AG04450 (cell line): ENCODE data around the gene CBL. TPM values are rescaled to one million over a fixed set of nuclear protein-coding genes. Genes with fewer than 3 reads are reported as not detected.
"Not testable (repeated sequence)": the region's sequence is repeated elsewhere in the genome, so short reads cannot be mapped to it uniquely, and the experiment has no call there.

Experiments used
- CTCF ChIA-PET: fragments of 300-600, 350-600 bp; formaldehyde crosslinking; extraction: SDS; loops from one replicate; lab custom pipeline; 2022; ENCODE audit warnings: antibody characterized with exemption, inconsistent platforms; lab: Charles Lee
- POLR2A ChIA-PET: fragments of 350-600 bp; formaldehyde crosslinking; extraction: SDS; loops from one replicate; lab custom pipeline; 2021; ENCODE audit warnings: antibody characterized with exemption, inconsistent platforms; lab: Yijun Ruan, JAX
- DNase-seq: peaks from one replicate; pipeline ENCODE4 v3.0.0-alpha.2; 2011; ENCODE audit warnings: low read depth, low spot score
- H3K27ac ChIP-seq: one replicate; pipeline ENCODE4 v1.5.1; 2012; ENCODE audit warnings: low read depth, low read length, control low read depth
- H3K27me3 ChIP-seq: one replicate; pipeline ENCODE4 v1.6.0; 2012; ENCODE audit warnings: low read length; ENCODE audit not compliant: control insufficient read depth, insufficient read depth
- H3K4me3 ChIP-seq: 2 replicates; pipeline ENCODE4 v1.5.1; 2011; ENCODE audit warnings: mild to moderate bottlenecking, low read depth, low read length, control low read depth
- H3K9me3 ChIP-seq: 2 replicates; pipeline ENCODE4 v1.5.1; 2012; ENCODE audit warnings: low read length; ENCODE audit not compliant: control insufficient read depth, insufficient read depth
- polyA plus RNA-seq: library from polyadenylated mRNA; depleted of rRNA; stranded (reverse); fragments of >200 nt; gene quantifications from 2 replicates; pipeline ENCODE4 v1.2.3, GENCODE V29; 2011
- TF ChIP-seq, protein P1 (sequence below): IDR thresholded peaks from 2 replicates; pipeline ENCODE4 v1.5.1; 2011; ENCODE audit warnings: low read depth, low read length, control low read depth, inconsistent platforms

CBL gene
- polyA plus RNA-seq, 1 experiment, result 24.3 TPM

DNA sequence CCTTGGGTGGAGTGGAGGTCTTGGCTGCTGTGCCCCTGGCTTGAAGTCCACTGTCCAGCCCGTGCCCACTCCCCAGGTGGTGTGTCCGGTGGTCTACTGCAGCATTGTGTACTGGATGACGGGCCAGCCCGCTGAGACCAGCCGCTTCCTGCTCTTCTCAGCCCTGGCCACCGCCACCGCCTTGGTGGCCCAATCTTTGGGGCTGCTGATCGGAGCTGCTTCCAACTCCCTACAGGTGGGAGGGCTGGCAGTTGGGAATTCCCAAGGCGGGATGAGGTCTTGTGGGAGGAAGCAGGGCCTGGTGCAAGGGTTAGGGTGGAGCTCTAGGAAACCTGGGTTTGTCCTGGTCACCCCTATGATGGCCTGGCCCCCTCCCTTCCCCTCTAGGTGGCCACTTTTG, 46.0 kb upstream of the CBL start:
- H3K4me3 ChIP-seq, result no peak overlapping the region
- TF ChIP-seq, protein P1, sequence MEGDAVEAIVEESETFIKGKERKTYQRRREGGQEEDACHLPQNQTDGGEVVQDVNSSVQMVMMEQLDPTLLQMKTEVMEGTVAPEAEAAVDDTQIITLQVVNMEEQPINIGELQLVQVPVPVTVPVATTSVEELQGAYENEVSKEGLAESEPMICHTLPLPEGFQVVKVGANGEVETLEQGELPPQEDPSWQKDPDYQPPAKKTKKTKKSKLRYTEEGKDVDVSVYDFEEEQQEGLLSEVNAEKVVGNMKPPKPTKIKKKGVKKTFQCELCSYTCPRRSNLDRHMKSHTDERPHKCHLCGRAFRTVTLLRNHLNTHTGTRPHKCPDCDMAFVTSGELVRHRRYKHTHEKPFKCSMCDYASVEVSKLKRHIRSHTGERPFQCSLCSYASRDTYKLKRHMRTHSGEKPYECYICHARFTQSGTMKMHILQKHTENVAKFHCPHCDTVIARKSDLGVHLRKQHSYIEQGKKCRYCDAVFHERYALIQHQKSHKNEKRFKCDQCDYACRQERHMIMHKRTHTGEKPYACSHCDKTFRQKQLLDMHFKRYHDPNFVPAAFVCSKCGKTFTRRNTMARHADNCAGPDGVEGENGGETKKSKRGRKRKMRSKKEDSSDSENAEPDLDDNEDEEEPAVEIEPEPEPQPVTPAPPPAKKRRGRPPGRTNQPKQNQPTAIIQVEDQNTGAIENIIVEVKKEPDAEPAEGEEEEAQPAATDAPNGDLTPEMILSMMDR, result no peak
- peaks cover 19% of the 10 kb centered on the region for H3K27me3 ChIP-seq
- no peak overlapping the region for H3K27ac ChIP-seq
- POLR2A ChIA-PET, result no interaction called here
- no peaks in the 10 kb centered on the region for H3K9me3 ChIP-seq
- CTCF ChIA-PET, result interaction anchor here (1.0 to 1.5 kb wide), 2 partner anchors 9 to 15 kb away, joined by 7 to 8 read pairs; partner anchors contain the start of gene NLRX1
- no peak for DNase-seq

DNA sequence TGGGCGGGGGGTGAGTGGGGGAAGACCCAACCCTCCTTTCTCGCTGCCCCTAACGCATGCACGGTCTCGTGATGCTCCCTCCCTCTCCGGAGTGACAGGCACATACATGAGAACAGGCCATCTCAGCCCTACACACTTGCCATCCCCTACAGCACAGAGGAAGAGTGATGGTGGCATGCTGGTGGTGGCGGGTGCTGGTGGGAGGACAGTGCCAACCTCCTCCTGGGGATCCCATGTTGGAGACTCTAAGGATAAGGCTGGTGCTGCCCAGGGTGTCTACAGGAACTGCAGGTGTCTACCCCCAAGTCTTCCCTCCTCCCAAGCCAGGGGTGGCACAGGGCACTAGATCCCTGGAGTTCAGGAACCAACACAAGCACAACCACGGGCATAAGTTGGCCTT, 44.3 kb upstream of the CBL start:
- H3K27ac ChIP-seq, result no peak overlapping the region
- POLR2A ChIA-PET, result no interaction called here
- H3K4me3 ChIP-seq, result no peak overlapping the region
- CTCF ChIA-PET, result no interaction called here
- no peak for DNase-seq
- TF ChIP-seq, protein P1, result no peak
- H3K27me3 ChIP-seq, result peaks cover 17% of the 10 kb centered on the region
- no peaks in the 10 kb centered on the region for H3K9me3 ChIP-seq

DNA sequence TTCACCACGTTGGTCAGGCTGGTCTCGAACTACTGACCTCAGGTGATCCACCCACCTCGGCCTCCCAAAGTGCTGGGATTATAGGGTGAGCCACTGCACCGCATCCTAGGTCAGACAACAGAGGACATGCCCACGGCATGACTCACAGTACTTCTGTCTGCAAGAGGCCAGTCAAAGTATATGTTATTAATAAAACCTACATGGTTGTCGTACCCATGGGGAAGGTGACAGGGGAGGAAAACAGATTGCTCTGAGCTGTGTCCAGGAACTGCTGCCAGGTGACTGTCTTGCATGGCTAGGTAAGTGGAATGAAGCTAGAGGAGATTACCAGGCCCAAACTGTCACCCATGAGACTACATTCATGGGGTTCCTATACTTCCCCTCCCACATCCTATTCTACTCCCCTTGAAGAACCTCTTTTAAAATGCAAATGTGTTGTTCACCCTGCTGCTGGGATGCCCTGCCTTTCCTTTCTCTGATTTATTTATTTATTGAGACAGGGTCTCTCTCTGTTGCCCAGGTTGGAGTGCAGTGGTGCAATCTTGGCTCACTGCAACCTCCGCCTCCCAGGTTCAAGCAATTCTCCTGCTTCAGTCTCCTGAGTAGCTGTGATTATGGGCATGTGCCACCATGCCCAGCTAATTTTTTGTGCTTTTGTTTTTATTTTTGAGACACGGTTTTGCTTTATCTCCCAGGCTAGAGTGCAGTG, 39.6 kb upstream of the CBL start:
- H3K27ac ChIP-seq, result no peak overlapping the region
- H3K4me3 ChIP-seq, result no peak overlapping the region
- no peaks in the 10 kb centered on the region for H3K27me3 ChIP-seq
- no peak for DNase-seq
- ChIA-PET POLR2A (no interaction called here), CTCF (interaction anchor here (0.7 to 1.0 kb wide), 3 partner anchors 30 to 155 kb away, joined by 3 to 5 read pairs (median 3); partner anchors contain the start of gene CBL)
- no peaks in the 10 kb centered on the region for H3K9me3 ChIP-seq
- TF ChIP-seq, protein P1, result no peak

DNA sequence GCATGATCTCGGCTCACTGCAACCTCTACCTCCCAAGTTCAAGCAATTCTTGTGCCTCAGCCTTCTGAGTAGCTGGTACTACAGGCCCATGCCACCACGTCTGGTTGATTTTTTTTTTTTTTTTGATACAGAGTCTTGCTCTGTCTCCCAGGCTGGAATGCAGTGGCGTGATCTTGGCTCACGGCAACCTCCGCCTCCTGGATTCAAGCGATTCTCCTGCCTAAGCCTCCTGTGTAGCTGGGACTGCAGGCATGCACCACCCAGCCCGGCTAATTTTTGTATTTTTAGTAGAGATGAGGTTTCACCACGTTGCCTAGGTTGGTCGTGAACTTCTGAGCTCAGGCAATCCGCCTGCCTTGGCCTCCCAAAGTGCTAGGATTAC, 39.1 kb upstream of the CBL start:
- DNase-seq, H3K27me3 ChIP-seq, H3K27ac ChIP-seq, POLR2A ChIA-PET, H3K4me3 ChIP-seq, H3K9me3 ChIP-seq: not testable (repeated sequence)
- CTCF ChIA-PET, result interaction anchor here (0.8 to 1.0 kb wide), 4 partner anchors 29 to 171 kb away, joined by 3 to 5 read pairs (median 3); partner anchors contain the start of gene CBL

DNA sequence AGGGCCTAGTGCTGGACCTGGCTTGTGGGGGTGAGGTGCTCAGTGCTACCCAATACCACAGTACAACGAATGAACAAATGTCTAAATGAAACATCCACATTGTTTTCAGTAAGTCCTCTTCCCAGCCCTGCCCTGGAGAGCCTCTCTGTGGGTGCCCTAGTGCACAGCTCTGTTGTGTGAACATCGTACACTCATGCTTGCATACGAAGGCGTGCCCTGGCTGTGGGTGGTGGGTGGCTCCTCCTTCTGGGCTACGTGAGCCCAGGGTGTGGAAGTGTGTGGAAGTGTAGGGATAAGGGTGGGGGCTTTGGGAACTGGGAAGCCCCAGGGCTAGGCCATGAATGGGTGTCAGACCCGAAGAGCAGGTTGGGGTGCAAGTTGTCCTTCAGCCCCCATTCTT, 38.2 kb upstream of the CBL start:
- H3K9me3 ChIP-seq, result no peaks in the 10 kb centered on the region
- DNase-seq, result no peak
- no peak overlapping the region for H3K4me3 ChIP-seq
- no peaks in the 10 kb centered on the region for H3K27me3 ChIP-seq
- TF ChIP-seq, protein P1, result no peak
- POLR2A ChIA-PET, result no interaction called here
- peak overlapping the region; percentile 11 for H3K27ac ChIP-seq
- CTCF ChIA-PET, result interaction anchor here (0.8 to 1.0 kb wide), 2 partner anchors 38 to 170 kb away, joined by 3 read pairs; no protein-coding TSS in a partner anchor
